ENCODE results near the gene ANKRD13B.
A peak's percentile ranks its signal among the peaks of the same experiment; 100 is the strongest.

The ANKRD13B gene

GRCh38 chr17:29618272-29619065 lies 25.5 kb downstream of the ANKRD13B start:
- no peak for DNase-seq

- DNase-seq = no peak
These were observed 26.3 kb downstream of the ANKRD13B start for GRCh38 chr17:29619251-29619650.

DNA sequence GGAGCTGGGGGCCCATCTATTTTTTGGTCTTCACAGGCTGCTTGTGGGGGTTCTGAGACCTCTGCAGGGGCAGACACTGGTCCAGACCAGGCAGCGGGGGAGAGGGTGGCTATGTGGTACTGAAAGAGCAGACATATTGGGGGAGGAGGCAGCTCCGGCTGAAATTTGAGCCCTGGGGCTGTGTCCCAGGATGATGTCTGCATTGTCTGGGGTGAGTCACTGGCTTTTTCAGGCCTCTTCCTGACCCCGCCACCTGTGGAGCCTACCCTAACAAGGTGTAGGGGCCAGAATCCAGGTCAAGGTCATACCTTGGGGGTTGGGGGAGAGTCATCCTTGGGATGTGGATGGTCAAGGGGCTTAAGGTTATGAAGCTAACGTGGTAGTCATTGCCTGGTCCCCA lies 27.3 kb downstream of the ANKRD13B start:
- DNase-seq = no peak

- no peak for DNase-seq
These were observed 28.0 kb downstream of the ANKRD13B start for GRCh38 chr17:29620779-29621500.

DNA sequence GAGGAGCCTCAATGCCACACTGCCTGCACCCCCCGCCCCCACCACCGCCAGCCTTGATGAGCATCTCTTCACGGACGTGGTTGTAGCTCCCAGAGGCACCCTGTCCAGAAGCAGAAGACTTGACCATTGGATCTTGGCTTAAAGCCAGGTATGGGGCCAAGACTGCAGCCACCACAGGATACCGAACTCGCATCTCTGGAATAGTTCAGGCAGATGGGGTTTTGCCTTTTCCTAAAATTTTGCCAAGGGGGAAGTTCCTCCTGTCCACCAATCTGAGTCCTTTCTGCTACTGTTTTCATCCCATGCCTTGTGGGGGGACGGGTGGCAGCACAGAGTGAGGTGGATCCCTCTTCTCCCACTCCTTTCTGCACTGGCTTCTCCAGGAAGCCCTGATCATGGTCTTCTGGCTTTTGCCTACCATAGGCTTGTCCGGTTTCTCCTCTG lies 28.8 kb downstream of the ANKRD13B start:
- DNase-seq = no peak

DNA sequence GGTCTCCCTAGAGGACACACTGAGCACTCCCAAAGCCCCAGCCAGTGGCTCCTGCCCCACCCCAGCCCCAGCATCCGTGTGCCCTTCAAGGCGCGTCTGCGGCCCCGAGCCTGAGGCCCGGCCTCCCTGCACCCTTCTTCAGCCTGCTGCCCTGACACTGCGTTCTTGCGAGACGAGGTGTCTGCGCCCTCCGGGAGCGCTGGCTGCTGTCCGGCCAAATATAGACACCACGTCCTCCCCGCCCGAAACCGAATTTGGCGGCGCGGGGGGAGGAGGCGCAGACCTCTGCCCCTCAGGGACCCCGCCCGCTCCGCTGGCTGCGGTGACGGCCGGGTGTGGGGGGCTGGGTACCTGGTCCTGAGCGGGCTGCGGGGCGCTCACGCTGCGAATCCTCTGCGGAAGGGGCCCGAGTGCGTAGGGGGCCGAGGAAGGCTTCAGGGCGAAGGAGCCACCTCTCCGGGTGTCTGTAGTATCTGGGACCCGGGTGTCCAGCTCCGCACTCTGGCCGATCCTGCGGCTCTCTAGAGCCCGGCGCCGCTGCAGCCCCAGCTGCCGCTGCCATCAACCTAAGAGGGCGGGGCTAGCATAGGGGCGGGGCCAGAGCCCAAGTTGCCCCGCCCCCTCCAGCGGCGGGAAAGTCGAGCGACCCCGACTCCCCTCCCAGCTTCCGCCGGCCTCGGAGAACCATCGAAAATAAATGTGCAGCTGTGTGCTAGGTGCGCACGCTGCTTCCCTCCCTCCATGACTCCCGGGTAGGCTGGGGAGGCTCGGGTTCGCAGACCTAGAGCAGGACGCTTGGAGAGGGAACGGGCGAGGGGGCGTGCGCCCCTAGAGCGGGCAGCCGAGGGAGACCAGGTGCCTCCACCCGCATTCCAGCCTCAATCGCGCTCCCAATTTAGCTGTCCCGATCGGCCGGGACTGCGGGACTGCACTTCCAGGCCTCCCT lies 29.7 kb downstream of the ANKRD13B start, which contains the start of gene CORO6:
Gene CORO6 (minus strand): TSS at position 576 of the 946 bp plus-strand sequence. CDS start 1,491 bp downstream, outside the sequence.
- DNase-seq = peak; percentile 52 to 69

- DNase-seq = no peak
These were observed 30.3 kb downstream of the ANKRD13B start for GRCh38 chr17:29623283-29623647.

DNA sequence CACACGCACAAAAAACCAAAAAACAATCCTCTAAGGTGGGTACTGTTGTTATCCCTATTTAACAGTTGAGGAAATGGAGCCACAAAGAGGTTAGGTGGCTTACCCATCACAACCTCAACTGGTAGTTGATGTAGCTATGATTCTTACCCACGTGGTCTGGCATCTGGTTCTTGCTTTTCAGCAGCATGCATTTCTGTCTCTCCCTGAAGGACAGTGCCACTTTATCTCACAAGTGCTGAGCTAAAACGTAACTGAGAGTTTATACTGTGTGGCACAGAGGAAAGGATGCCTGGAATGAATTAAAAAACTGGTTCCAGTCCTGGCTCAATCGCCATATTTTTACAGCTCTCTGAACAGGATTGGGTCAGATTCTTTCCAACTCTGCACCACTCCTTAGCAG lies 31.7 kb downstream of the ANKRD13B start:
- DNase-seq = no peak

- DNase-seq = peak in 1 of 2 experiments; percentile 48
These were observed 32.3 kb downstream of the ANKRD13B start for GRCh38 chr17:29625037-29625750.

GRCh38 chr17:29627951-29628350 lies 35.0 kb downstream of the ANKRD13B start:
- no peak for DNase-seq

DNA sequence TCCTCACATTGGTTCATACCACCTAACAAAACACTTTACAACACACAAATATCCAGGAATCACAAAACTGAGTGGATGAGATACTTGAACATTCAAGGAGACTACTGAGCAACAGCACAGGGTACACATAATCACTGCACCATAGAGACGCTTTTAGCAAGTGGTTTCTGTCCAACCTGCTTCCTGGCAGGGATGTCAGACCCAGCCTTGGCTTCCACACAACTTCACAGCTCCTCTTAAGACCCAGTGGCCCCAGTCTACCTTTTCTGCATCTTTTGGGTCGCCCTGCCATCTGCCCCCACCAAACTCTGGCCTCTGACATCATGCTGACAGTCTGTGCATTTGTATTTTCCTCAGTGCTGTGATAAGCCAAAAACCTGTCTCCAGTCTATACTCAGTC lies 35.7 kb downstream of the ANKRD13B start:
- DNase-seq = no peak

- DNase-seq = no peak
These were observed 36.9 kb downstream of the ANKRD13B start for GRCh38 chr17:29629839-29630238.

GRCh38 chr17:29630630-29631193 lies 37.8 kb downstream of the ANKRD13B start:
- DNase-seq = no peak

- no peak for DNase-seq
These were observed 41.0 kb downstream of the ANKRD13B start for GRCh38 chr17:29633886-29634285.

DNA sequence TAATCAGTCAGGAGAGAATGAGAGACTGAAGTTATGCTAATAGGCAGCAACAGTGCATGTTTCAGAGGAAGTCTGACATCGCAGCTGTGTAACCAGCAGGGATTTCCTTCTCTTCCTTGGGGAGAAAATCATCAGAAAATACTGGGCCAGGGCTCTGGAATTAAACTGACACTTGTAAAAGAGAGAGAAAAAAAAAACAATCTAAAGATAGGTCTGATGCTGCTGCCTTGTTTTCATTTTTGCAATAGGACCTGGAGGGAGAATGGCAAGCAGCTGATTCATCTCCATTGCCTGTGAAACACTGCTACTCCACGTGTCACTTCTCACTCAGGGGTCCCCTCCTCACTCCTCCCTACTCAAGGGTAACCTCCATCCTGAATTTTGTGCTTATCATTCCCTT lies 47.5 kb downstream of the ANKRD13B start:
- DNase-seq = no peak

DNA sequence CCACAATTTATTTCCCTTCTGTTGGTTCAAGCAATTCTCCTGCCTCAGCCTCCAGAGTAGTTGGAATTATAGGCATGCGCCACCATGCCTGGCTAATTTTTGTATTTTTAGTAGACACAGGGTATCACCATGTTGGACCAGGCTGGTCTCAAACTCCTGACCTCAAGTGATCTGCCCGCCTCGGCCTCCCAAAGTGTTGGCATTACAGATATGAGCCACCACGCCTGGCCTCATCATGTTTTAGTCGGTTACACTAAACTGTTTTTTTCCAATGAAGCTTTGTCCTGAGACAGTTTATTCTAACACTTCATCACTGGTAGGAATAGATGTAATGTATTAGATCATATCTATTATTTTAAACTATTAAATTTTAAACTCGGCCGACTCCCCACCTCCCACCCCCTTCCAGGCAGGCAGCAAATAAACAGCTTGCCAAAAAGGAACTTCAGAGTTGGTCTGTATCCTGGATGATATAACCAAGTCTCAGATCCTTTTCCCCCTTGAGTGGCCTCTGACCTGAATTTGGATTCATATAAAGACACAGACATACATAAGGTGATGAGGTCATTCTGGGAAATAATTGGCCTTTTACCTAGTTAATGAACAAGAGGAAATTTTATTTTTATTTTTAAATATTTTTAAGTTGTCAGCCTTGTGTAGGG lies 48.2 kb downstream of the ANKRD13B start:
- no peak for DNase-seq

- DNase-seq = no peak
These were observed 49.3 kb downstream of the ANKRD13B start for GRCh38 chr17:29642171-29642611.

DNA sequence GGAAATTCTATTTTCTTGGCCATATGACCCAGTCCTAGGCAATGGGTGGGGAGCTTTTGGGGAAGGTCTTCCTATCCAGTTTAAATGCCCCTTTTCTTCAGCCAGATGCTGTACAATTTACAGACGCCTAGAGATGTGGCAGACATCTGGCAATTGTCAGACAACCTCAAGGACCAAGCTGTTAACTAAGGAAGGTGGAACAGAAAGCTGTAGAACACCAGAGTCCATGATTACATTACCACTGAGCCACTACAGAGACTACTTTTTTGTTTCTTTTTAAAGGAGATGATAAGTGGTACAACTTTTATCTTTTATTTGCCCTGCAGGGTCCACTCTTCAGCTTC lies 50.9 kb downstream of the ANKRD13B start:
- DNase-seq = no peak

GRCh38 chr17:29645515-29646051 lies 52.7 kb downstream of the ANKRD13B start:
- no peak for DNase-seq

DNA sequence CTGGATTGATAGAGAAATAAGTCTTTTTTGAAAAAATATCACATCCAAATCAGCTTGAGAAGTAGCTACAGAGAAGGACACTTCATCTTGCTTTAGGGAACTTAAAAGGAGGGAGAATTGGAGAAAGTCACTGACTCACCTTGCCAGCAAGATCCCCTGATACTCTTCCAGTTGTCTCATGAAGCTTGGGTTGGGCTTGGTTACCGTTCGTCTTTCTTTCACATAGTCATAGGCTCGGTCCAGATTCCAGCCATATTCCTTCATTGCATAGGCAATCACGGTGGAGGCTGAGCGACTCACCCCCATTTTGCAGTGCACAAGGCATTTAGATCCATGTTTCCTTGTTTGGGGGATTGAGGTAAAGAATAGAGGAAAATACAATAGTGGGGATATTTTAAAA lies 55.1 kb downstream of the ANKRD13B start:
- no peak for DNase-seq

DNA sequence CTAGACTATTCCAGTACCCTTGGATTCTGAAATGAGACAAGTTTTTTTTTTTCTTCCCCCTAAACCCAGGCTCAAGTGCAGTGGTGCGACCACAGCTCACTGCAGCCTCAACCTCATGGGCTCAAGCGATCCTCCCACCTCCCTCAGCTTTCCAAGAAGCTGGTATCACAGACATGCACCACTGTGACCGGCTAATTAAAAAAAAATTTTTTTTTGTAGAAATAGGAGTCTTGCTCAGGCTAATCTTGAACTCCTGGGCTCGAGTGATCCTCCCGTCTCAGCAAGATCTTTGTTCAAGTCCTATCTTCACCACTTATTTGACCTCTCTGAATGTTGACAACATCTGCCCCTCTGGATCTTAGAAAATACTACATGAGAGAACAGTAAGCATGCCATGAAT lies 56.4 kb downstream of the ANKRD13B start:
- no peak for DNase-seq

All from stimulated activated CD4-positive, alpha-beta T cell treated with anti-CD3 and anti-CD28 coated beads, Interleukin-4, amount 100 ng/mL, for 4 hours (primary cell).